ENCODE data around the gene PTPRD. TPM values are rescaled to one million over a fixed set of nuclear protein-coding genes. Genes with fewer than 3 reads are reported as not detected.
A peak's percentile ranks its signal among the peaks of the same experiment; 100 is the strongest.

PTPRD gene
- total RNA-seq, 1 experiment from 2014 or later: 70.1 TPM

- no peaks in the 10 kb centered on the region for H3K27me3 Mint-ChIP-seq (ENCODE audit: insufficient read depth, unreplicated experiment)
- no peaks in the 10 kb centered on the region for H3K36me3 ChIP-seq (ENCODE audit: control insufficient read depth, insufficient read depth, low read length)
- H3K36me3 Mint-ChIP-seq (ENCODE audit: insufficient read depth, unreplicated experiment): no peaks in the 10 kb centered on the region
- H3K27ac Mint-ChIP-seq (ENCODE audit: unreplicated experiment): no peak overlapping the region
- H3K27me3 ChIP-seq (replicated peaks; ENCODE audit: control insufficient read depth, insufficient read depth, low read length): no peaks in the 10 kb centered on the region
- no TSS peak for BruUV-seq (replicated peaks)
- intact Hi-C loops (cut with micrococcal nuclease; ENCODE audit: unreplicated experiment): no loop called here
- H3K9me3 Mint-ChIP-seq (ENCODE audit: unreplicated experiment): no peaks in the 10 kb centered on the region
- H3K9me3 ChIP-seq: no peaks in the 10 kb centered on the region
- CTCF ChIA-PET: no interaction called here
- DNase-seq: no peak
- peaks cover 3% of the 10 kb centered on the region; the same call in 1 of the 2 replicates for H3K4me1 ChIP-seq
- no peak overlapping the region for H3K4me3 Mint-ChIP-seq (ENCODE audit: unreplicated experiment)
- no peak for TF ChIP-seq CTCF (IDR thresholded peaks at IDR 0.05; ENCODE audit: insufficient read depth in 1 of 2, low read depth in 1 of 2, low read length in 1 of 2, severe bottlenecking in 1 of 2, unreplicated experiment in 1 of 2)
- H3K4me3 ChIP-seq (ENCODE audit: low read depth, low read length): no peak overlapping the region
- peaks cover 6% of the 10 kb centered on the region for H3K4me1 Mint-ChIP-seq (ENCODE audit: low read depth, unreplicated experiment)
- POLR2A ChIA-PET: no interaction called here
These were observed 2164.6 kb downstream of the PTPRD start for GRCh38 chr9:8448226-8448625.

GRCh38 chr9:8447601-8448000, 2165.2 kb downstream of the PTPRD start:
- Histone ChIP-seq H3K4me3 (ENCODE audit: low read depth, low read length) (no peak overlapping the region), H3K27me3 (replicated peaks; ENCODE audit: control insufficient read depth, insufficient read depth, low read length) (no peaks in the 10 kb centered on the region), H3K4me1 (peaks cover 3% of the 10 kb centered on the region; the same call in 1 of the 2 replicates), H3K9me3 (no peaks in the 10 kb centered on the region), H3K36me3 (ENCODE audit: control insufficient read depth, insufficient read depth, low read length) (no peaks in the 10 kb centered on the region)
- intact Hi-C loops (cut with micrococcal nuclease; ENCODE audit: unreplicated experiment): no loop called here
- no TSS peak for BruUV-seq (replicated peaks)
- no peak for DNase-seq
- Mint-ChIP-seq H3K36me3 (ENCODE audit: insufficient read depth, unreplicated experiment) (no peaks in the 10 kb centered on the region), H3K4me3 (ENCODE audit: unreplicated experiment) (no peak overlapping the region), H3K27ac (ENCODE audit: unreplicated experiment) (no peak overlapping the region), H3K27me3 (ENCODE audit: insufficient read depth, unreplicated experiment) (no peaks in the 10 kb centered on the region), H3K4me1 (ENCODE audit: low read depth, unreplicated experiment) (peaks cover 6% of the 10 kb centered on the region), H3K9me3 (ENCODE audit: unreplicated experiment) (no peaks in the 10 kb centered on the region)
- TF ChIP-seq CTCF (IDR thresholded peaks at IDR 0.05; ENCODE audit: insufficient read depth in 1 of 2, low read depth in 1 of 2, low read length in 1 of 2, severe bottlenecking in 1 of 2, unreplicated experiment in 1 of 2): no peak
- CTCF ChIA-PET: no interaction called here
- POLR2A ChIA-PET: no interaction called here

- CTCF ChIA-PET: no interaction called here
- Histone ChIP-seq H3K4me3 (ENCODE audit: low read depth, low read length) (no peak overlapping the region), H3K36me3 (ENCODE audit: control insufficient read depth, insufficient read depth, low read length) (no peaks in the 10 kb centered on the region), H3K9me3 (no peaks in the 10 kb centered on the region), H3K4me1 (peaks cover 17% of the 10 kb centered on the region), H3K27me3 (replicated peaks; ENCODE audit: control insufficient read depth, insufficient read depth, low read length) (no peaks in the 10 kb centered on the region)
- no TSS peak for BruUV-seq (replicated peaks)
- TF ChIP-seq CTCF (IDR thresholded peaks at IDR 0.05; ENCODE audit: insufficient read depth in 1 of 2, low read depth in 1 of 2, low read length in 1 of 2, severe bottlenecking in 1 of 2, unreplicated experiment in 1 of 2): no peak
- DNase-seq: peak; percentile 37 to 39
- H3K4me3 Mint-ChIP-seq (ENCODE audit: unreplicated experiment): no peak overlapping the region
- no peaks in the 10 kb centered on the region for H3K27me3 Mint-ChIP-seq (ENCODE audit: insufficient read depth, unreplicated experiment)
- intact Hi-C loops (cut with micrococcal nuclease; ENCODE audit: unreplicated experiment): loop anchor here (1.0 to 5.0 kb wide), 2 partner anchors 56 to 536 kb away; no protein-coding TSS in a partner anchor
- H3K4me1 Mint-ChIP-seq (ENCODE audit: low read depth, unreplicated experiment): peaks cover 17% of the 10 kb centered on the region
- peaks cover 10% of the 10 kb centered on the region for H3K9me3 Mint-ChIP-seq (ENCODE audit: unreplicated experiment)
- POLR2A ChIA-PET: interaction anchor here (0.5 kb wide), 1 partner anchor 1179 kb away, joined by 3 read pairs; no protein-coding TSS in a partner anchor
- peak overlapping the region; percentile 84 for H3K27ac Mint-ChIP-seq (ENCODE audit: unreplicated experiment)
- peaks cover 5% of the 10 kb centered on the region for H3K36me3 Mint-ChIP-seq (ENCODE audit: insufficient read depth, unreplicated experiment)
These were observed 2174.9 kb downstream of the PTPRD start for GRCh38 chr9:8437876-8438275.
